Neutrophil (primary cell): ENCODE measurements around the gene CTNND2.

Experiments
- H3K27ac ChIP-seq: fragments of 200-600 bp; sonication (generic); 2 replicates; pipeline ENCODE4 v1.5.1; 2016; ENCODE audit warnings: mild to moderate bottlenecking, moderate library complexity
- H3K27me3 ChIP-seq: fragments of 200-600 bp; sonication (generic); 2 replicates; pipeline ENCODE4 v1.6.0; 2016; ENCODE audit warnings: mild to moderate bottlenecking
- H3K36me3 ChIP-seq: fragments of 200-600 bp; sonication (generic); 2 replicates; pipeline ENCODE4 v1.5.1; 2017
- H3K4me1 ChIP-seq, 2 experiments: fragments of 200-600 bp in 1 of 2; sonication (generic) in 1 of 2; 1 replicate in 1 of 2; 2 replicates in 1 of 2; pipeline versions ENCODE4 v1.5.1 to v1.6.1; 2013 to 2016; ENCODE audit warnings: low read depth in 1 of 2, low read length in 1 of 2, mild to moderate bottlenecking in 1 of 2, moderate library complexity in 1 of 2; ENCODE audit not compliant: control insufficient read depth in 1 of 2, insufficient read depth in 1 of 2
- H3K4me3 ChIP-seq, 2 experiments: fragments of 200-600 bp in 1 of 2; sonication (generic) in 1 of 2; 1 replicate in 1 of 2; 2 replicates in 1 of 2; pipeline ENCODE4 v1.5.1; 2013 to 2016; ENCODE audit warnings: low read depth in 1 of 2, low read length in 1 of 2, mild to moderate bottlenecking in 1 of 2, moderate library complexity in 1 of 2
- H3K9me3 ChIP-seq: fragments of 200-600 bp; sonication (generic); 2 replicates; pipeline ENCODE4 v1.5.1; 2016
- TF ChIP-seq, protein P1 (sequence below): fragments of 200-600 bp; sonication (generic); IDR thresholded peaks from 2 replicates; pipeline ENCODE4 v1.5.1; 2016; ENCODE audit warnings: antibody characterized with exemption

Gene CTNND2

DNA sequence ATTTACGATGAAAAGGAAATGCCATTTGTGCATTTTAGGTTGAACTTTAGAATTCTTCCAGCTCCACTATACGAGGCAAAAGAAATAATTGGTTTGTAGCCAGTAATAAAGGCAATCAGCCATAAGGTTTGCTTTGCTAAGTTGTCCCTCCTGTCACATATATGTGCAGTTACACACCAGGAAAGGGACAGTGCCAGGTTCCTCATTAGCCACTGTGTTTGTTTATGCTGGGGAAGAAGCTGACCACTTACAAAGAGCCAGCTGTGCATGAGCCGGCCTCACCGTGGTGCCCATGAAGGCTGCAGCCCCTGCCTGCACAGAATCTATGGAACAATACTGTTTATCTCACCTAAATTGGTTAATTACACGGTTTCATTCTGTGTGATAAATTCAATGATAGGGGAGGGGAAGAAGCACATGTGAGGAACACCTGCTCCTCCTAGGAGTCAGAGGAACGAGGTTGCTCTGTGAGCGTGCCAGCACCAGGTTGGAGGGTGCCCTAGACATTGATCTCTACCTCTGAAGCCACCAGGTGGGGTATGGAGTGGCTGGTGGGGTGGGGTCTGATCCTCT lies 969.4 kb downstream of the CTNND2 start:
- TF ChIP-seq, protein P1, sequence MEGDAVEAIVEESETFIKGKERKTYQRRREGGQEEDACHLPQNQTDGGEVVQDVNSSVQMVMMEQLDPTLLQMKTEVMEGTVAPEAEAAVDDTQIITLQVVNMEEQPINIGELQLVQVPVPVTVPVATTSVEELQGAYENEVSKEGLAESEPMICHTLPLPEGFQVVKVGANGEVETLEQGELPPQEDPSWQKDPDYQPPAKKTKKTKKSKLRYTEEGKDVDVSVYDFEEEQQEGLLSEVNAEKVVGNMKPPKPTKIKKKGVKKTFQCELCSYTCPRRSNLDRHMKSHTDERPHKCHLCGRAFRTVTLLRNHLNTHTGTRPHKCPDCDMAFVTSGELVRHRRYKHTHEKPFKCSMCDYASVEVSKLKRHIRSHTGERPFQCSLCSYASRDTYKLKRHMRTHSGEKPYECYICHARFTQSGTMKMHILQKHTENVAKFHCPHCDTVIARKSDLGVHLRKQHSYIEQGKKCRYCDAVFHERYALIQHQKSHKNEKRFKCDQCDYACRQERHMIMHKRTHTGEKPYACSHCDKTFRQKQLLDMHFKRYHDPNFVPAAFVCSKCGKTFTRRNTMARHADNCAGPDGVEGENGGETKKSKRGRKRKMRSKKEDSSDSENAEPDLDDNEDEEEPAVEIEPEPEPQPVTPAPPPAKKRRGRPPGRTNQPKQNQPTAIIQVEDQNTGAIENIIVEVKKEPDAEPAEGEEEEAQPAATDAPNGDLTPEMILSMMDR = no peak
- no peak overlapping the region for H3K4me3 ChIP-seq
- no peaks in the 10 kb centered on the region for H3K4me1 ChIP-seq
- H3K36me3 ChIP-seq = no peaks in the 10 kb centered on the region
- H3K27ac ChIP-seq = no peak overlapping the region
- H3K27me3 ChIP-seq = no peaks in the 10 kb centered on the region
- no peaks in the 10 kb centered on the region for H3K9me3 ChIP-seq

DNA sequence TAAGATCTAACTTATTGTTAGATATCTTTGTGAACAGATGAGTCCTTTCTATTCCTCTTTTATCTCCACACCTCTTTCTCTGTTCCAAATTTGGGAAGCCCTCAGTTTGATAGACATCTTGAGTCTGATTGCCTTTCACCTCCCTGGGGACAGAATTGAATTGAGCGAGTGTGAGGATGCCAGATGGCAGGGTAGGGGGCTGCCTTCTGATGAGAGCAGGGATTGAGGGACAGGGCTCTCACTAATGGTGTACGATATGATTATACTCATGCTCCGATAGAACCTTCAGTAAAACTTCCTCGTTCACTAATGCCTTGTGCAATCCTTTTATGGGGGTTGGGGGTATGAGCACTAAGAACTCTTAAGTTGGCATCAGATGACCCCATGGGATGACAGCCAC lies 971.1 kb downstream of the CTNND2 start:
- TF ChIP-seq, protein P1 = no peak
- Histone ChIP-seq H3K27ac (no peak overlapping the region), H3K4me3 (no peak overlapping the region), H3K9me3 (no peaks in the 10 kb centered on the region), H3K27me3 (no peaks in the 10 kb centered on the region), H3K4me1 (no peaks in the 10 kb centered on the region), H3K36me3 (no peaks in the 10 kb centered on the region)

DNA sequence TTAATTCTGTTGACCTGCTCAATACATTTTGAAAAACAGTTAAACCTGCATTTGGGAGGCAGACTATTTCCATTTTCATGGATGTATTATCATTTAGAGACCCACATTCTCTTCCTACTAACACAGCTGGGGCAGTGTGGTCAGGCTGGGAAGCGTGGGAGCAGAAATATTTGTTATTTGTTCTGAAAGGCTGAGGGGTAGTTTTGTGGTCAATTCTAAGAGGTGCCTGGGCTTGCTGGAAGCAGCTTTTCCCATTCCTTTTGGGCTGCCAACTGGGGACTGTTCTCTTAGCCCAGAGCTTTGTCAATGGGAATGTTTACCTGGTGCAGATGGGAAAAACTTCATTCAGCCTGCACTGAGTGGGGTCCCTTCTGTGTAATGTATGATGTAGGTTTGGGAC lies 971.8 kb downstream of the CTNND2 start:
- Histone ChIP-seq H3K36me3 (no peaks in the 10 kb centered on the region), H3K9me3 (no peaks in the 10 kb centered on the region), H3K4me3 (no peak overlapping the region), H3K27me3 (no peaks in the 10 kb centered on the region), H3K27ac (no peak overlapping the region), H3K4me1 (no peaks in the 10 kb centered on the region)
- TF ChIP-seq, protein P1 = no peak

DNA sequence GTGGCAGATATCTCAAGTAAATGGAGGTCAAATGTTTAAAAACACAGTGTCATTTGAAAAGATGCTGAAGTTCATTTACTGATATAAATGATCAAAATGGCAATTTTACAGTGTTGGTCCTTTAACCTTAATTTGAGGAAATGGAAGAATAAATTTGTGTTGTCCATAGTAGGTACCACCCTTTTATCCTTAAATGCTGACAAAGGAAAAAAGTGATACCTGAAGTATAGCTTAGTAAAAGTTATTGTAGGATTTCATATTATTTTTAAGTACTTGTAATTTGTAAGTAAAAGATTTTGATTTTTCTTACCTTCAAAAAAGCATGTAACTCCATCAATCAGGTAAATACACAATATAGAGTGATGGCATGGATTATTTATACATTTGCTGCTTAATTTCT lies 976.6 kb downstream of the CTNND2 start:
- Histone ChIP-seq H3K4me1 (no peaks in the 10 kb centered on the region), H3K36me3 (no peaks in the 10 kb centered on the region), H3K9me3 (no peaks in the 10 kb centered on the region), H3K27me3 (no peaks in the 10 kb centered on the region), H3K27ac (no peak overlapping the region), H3K4me3 (no peak overlapping the region)
- TF ChIP-seq, protein P1 = no peak

DNA sequence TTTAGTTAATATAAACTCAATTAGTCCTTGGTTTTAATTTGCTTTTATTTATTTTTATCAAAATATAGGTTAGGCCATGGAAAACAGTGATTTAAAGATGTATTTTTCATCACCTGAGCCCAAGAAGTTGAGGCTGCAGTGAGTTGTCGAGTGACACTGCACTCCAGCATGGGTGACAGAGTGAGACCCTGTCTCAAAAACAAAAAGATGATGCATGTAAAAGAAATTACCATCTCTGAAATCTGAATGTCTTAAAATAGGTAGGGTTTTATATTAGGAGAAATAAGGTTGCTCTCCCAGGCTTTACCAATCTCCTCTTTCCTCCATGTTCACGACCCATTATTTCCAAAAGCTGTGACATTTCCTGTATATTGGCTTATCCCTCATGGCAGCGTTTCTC lies 980.9 kb downstream of the CTNND2 start:
- Histone ChIP-seq H3K27ac (no peak overlapping the region), H3K27me3 (no peaks in the 10 kb centered on the region), H3K4me1 (no peaks in the 10 kb centered on the region), H3K36me3 (no peaks in the 10 kb centered on the region), H3K4me3 (no peak overlapping the region), H3K9me3 (no peaks in the 10 kb centered on the region)
- TF ChIP-seq, protein P1 = no peak
